IMR-90 (cell line): ENCODE measurements around the gene PGS1. TPM values are rescaled to one million over a fixed set of nuclear protein-coding genes. Genes with fewer than 3 reads are reported as not detected.
A peak's percentile ranks its signal among the peaks of the same experiment; 100 is the strongest.

Experiments used
- ATAC-seq: fragments of 200-7000 bp; cut with Tn5 transposase; 2 replicates; pipeline ENCODE4 v1.9.1; 2020; ENCODE audit warnings: low read depth, mild to moderate bottlenecking, moderate library complexity
- BruUV-seq: library from RNA; stranded (reverse); fragments of 400-500 nt; replicated peaks from 2 replicates; lab custom pipeline; 2021; lab: Mats Ljungman, UMichigan
- CTCF ChIA-PET: fragments of 300-600 bp; formaldehyde crosslinking; extraction: SDS; loops from one replicate; lab custom pipeline; 2021; ENCODE audit warnings: antibody characterized with exemption; lab: Yijun Ruan, JAX
- POLR2A ChIA-PET: fragments of 300-600 bp; sonication (Branson Sonifier 250); formaldehyde crosslinking; loops from one replicate; lab custom pipeline; 2022; ENCODE audit warnings: antibody characterized with exemption; ENCODE audit not compliant: unreplicated experiment; lab: Charles Lee
- DNase-seq: peaks from one replicate; pipeline ENCODE4 v3.0.0; 2013
- H2AFZ ChIP-seq: replicated peaks from 2 replicates; pipeline ENCODE3; 2013; ENCODE audit warnings: low read length, mild to moderate bottlenecking; ENCODE audit not compliant: poor library complexity
- H2AK5ac ChIP-seq: 2 replicates; pipeline ENCODE4 v1.6.1; 2013; ENCODE audit warnings: low read depth, low read length, inconsistent platforms
- H2AK9ac ChIP-seq: replicated peaks from 2 replicates; pipeline ENCODE3; 2013; ENCODE audit warnings: mild to moderate bottlenecking, low read depth, low read length, moderate library complexity; ENCODE audit not compliant: poor library complexity
- H2BK120ac ChIP-seq: 2 replicates; pipeline ENCODE4 v1.6.1; 2013; ENCODE audit warnings: low read depth, low read length, inconsistent platforms
- H2BK15ac ChIP-seq: 3 replicates; pipeline ENCODE4 v1.6.1; 2013; ENCODE audit warnings: low read depth, low read length, inconsistent platforms
- H2BK20ac ChIP-seq: 2 replicates; pipeline ENCODE4 v1.6.1; 2013; ENCODE audit warnings: low read depth, mild to moderate bottlenecking, inconsistent platforms, low read length, moderate library complexity
- H2BK5ac ChIP-seq: 2 replicates; pipeline ENCODE4 v1.6.1; 2013; ENCODE audit warnings: mild to moderate bottlenecking, low read depth, low read length, inconsistent platforms; ENCODE audit not compliant: poor library complexity, severe bottlenecking
- H3K14ac ChIP-seq: replicated peaks from 2 replicates; pipeline ENCODE4 v1.6.1; 2013; ENCODE audit warnings: low read depth, low read length, inconsistent platforms
- H3K18ac ChIP-seq: 2 replicates; pipeline ENCODE4 v1.6.1; 2013; ENCODE audit warnings: low read depth, low read length, control low read depth
- H3K23ac ChIP-seq: 2 replicates; pipeline ENCODE4 v1.6.1; 2013; ENCODE audit warnings: low read depth, low read length, inconsistent platforms
- H3K27ac ChIP-seq: 2 replicates; pipeline ENCODE4 v1.5.1; 2013; ENCODE audit warnings: mild to moderate bottlenecking, control low read depth, low read length; ENCODE audit not compliant: insufficient read depth
- H3K27me3 ChIP-seq: 2 replicates; pipeline ENCODE4 v1.6.1; 2013; ENCODE audit warnings: low read length; ENCODE audit not compliant: control insufficient read depth, insufficient read depth
- H3K36me3 ChIP-seq: 2 replicates; pipeline ENCODE4 v1.6.1; 2013; ENCODE audit warnings: low read length, mixed read lengths; ENCODE audit not compliant: control insufficient read depth, insufficient read depth
- H3K4ac ChIP-seq: 2 replicates; pipeline ENCODE4 v1.6.1; 2013; ENCODE audit warnings: low read depth, low read length, inconsistent platforms
- H3K4me1 ChIP-seq: 2 replicates; pipeline ENCODE4 v1.6.1; 2013; ENCODE audit warnings: low read length, mixed read lengths; ENCODE audit not compliant: control insufficient read depth, insufficient read depth
- H3K4me2 ChIP-seq: 2 replicates; pipeline ENCODE4 v1.6.1; 2013; ENCODE audit warnings: low read depth, mild to moderate bottlenecking, control low read depth, low read length, moderate library complexity
- H3K4me3 ChIP-seq: 2 replicates; pipeline ENCODE4 v1.5.1; 2013; ENCODE audit warnings: low read depth, mild to moderate bottlenecking, control low read depth, low read length, moderate library complexity; ENCODE audit not compliant: insufficient read depth
- H3K56ac ChIP-seq: 2 replicates; pipeline ENCODE4 v1.6.1; 2013; ENCODE audit warnings: low read length, inconsistent platforms; ENCODE audit not compliant: insufficient read depth; ENCODE audit errors: extremely low read depth
- H3K79me1 ChIP-seq, 2 experiments: 2 replicates each; pipeline ENCODE4 v1.6.1; 2013; ENCODE audit warnings: low read length in 2 of 2, inconsistent platforms in 1 of 2, low read depth in 1 of 2
- H3K9ac ChIP-seq: 2 replicates; pipeline ENCODE4 v1.6.1; 2013; ENCODE audit warnings: low read depth, low read length, control low read depth
- H3K9me1 ChIP-seq: 2 replicates; pipeline ENCODE4 v1.6.1; 2013; ENCODE audit warnings: low read length, inconsistent platforms; ENCODE audit not compliant: insufficient read depth
- H3K9me3 ChIP-seq: 2 replicates; pipeline ENCODE4 v1.6.1; 2013; ENCODE audit warnings: low read length; ENCODE audit not compliant: control insufficient read depth, insufficient read depth
- H4K20me1 ChIP-seq: 2 replicates; pipeline ENCODE4 v1.6.1; 2013; ENCODE audit warnings: low read length, inconsistent platforms; ENCODE audit not compliant: insufficient read depth
- H4K5ac ChIP-seq: 2 replicates; pipeline ENCODE4 v1.6.1; 2013; ENCODE audit warnings: mild to moderate bottlenecking, low read depth, low read length, control low read depth
- H4K8ac ChIP-seq, 2 experiments: 2 replicates each; pipeline ENCODE4 v1.6.1; 2013; ENCODE audit warnings: low read depth in 2 of 2, low read length in 2 of 2, control low read depth in 1 of 2, inconsistent platforms in 1 of 2
- H4K91ac ChIP-seq: 2 replicates; pipeline ENCODE4 v1.6.1; 2013; ENCODE audit warnings: low read depth, low read length, inconsistent platforms; ENCODE audit not compliant: insufficient read depth
- MXI1 ChIP-seq: IDR thresholded peaks from 2 replicates; pipeline ENCODE4 v1.6.1; 2012; ENCODE audit warnings: low read depth, mild to moderate bottlenecking, low read length, moderate library complexity, borderline replicate concordance
- POLR2A ChIP-seq: IDR thresholded peaks from 2 replicates; pipeline ENCODE4 v1.6.1; 2012; ENCODE audit warnings: mild to moderate bottlenecking, low read depth, low read length
- RCOR1 ChIP-seq: IDR thresholded peaks from 2 replicates; pipeline ENCODE4 v1.6.1; 2012; ENCODE audit warnings: mild to moderate bottlenecking, low read length, improper control_type of control experiment; ENCODE audit not compliant: insufficient replicate concordance
- RFX5 ChIP-seq: IDR thresholded peaks from 2 replicates; pipeline ENCODE4 v1.8.0; 2012; ENCODE audit warnings: low read depth, mild to moderate bottlenecking, low read length, moderate library complexity
- WGBS, 2 experiments: methylation state at CpG; one replicate each; pipeline versions ENCODE4 v1.1.5 to v1.1.7; 2013; ENCODE audit warnings: missing lambda C conversion rate in 2 of 2; ENCODE audit not compliant: insufficient read length in 1 of 2; ENCODE audit errors: extremely low coverage in 2 of 2; 5-methylcytosine and 5-hydroxymethylcytosine counted together
- dilution Hi-C: fragments of 300-500 bp; cut with HindIII; formaldehyde crosslinking; loops from one replicate; pipeline ENCODE4 v1.14.3; 2018; ENCODE audit warnings: low sequenced_read_pairs; ENCODE audit not compliant: unreplicated experiment
- in situ Hi-C: fragments of 300-500 bp; cut with MboI; formaldehyde crosslinking; loops from 3 replicates; pipeline ENCODE4 v1.14.3; 2019; ENCODE audit warnings: low sequenced_read_pairs, inconsistent platforms, mixed read lengths
- intact Hi-C: fragments of 100-400 bp; cut with micrococcal nuclease; formaldehyde crosslinking; loops from 2 replicates; pipeline ENCODE4 v1.10.0; 2022
- polyA plus RNA-seq, 3 experiments: library from polyadenylated mRNA; depleted of rRNA; stranded (reverse); fragments of >200 nt; gene quantifications; 2 replicates each; pipeline ENCODE4 v1.2.3, GENCODE V29; 2012; ENCODE audit warnings: low replicate concordance in 1 of 3
- total RNA-seq: library from RNA; depleted of rRNA; stranded (reverse); fragments of >200 nt; gene quantifications from 2 replicates; pipeline ENCODE4 v1.2.3, GENCODE V29; 2012
- TF ChIP-seq, protein P1 (sequence below): fragments of 150-350 bp; IDR thresholded peaks from 2 replicates; pipeline ENCODE4 v1.6.1; 2017; ENCODE audit warnings: mild to moderate bottlenecking, antibody characterized with exemption, low read length, low read depth

PGS1 gene
- total and polyA plus RNA-seq, 2 of the 4 experiments (the other 2 are of a cell fraction): 18.5 to 43.2 TPM

DNA sequence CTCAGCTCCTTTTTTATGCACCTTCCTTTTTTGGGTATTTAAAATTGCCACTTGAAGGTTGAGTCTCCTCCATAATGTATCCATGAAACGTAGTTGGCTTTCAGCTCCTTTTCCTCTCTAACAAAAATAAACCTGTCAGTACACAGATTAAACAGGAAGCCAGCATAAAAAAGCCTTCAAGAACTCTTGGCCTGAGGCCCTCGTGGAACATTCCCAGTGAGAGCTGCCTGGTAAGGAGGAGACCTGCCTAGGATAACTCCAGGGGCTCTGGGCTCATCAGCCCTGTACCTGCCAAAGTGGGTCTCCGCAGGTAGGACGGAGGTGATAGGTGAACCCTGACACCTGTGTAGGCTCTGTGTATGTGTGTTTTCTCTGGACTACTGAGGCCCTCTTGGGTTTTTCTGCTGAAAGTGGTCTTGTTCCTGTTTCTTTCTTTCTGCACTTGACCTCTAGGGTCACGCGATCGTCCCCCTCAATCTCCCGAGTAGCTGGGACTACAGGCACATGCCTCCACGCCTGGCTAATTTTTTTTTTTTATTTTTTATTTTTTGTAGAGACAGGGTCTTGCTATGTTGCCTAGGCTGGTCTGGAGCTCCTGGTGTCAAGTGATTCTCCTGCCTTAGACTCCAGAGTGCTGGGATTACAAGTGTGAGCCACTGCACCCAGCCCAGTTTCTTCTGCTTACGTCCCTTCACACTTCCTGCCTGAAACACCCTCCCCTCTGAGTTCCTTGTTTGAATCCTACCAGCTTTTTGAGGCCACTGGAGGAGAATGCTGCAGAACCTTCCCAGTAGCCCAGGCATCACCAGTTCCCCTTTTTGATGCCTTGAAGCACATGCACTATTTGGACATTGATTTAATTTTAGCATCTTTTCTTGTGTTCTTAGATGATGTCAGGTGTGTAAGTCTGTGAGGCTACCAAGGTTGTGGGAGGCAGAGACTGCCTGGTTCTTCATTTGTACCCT is 9.8 kb downstream of the PGS1 start:
- ChIA-PET POLR2A (no interaction called here), CTCF (interaction anchor here (1.5 kb wide), 1 partner anchor 10 kb away, joined by 3 read pairs; no protein-coding TSS in a partner anchor)
- peak overlapping the region; percentile 90 for H2BK15ac ChIP-seq
- H2BK5ac ChIP-seq: peak overlapping the region; percentile 89
- H3K9ac ChIP-seq: peak overlapping the region; percentile 34; the same call in 1 of the 2 replicates
- H3K18ac ChIP-seq: peak overlapping the region; percentile 80
- peak overlapping the region; percentile 96 for H2AK5ac ChIP-seq
- intact Hi-C loops: no loop called here
- H2AFZ ChIP-seq: no peak overlapping the region
- H4K91ac ChIP-seq: peak overlapping the region; percentile 83
- TF ChIP-seq POLR2A: peak; percentile 50; the same call in 1 of the 2 replicates
- TF ChIP-seq RFX5: no peak
- TF ChIP-seq RCOR1: no peak
- TF ChIP-seq, protein P1, sequence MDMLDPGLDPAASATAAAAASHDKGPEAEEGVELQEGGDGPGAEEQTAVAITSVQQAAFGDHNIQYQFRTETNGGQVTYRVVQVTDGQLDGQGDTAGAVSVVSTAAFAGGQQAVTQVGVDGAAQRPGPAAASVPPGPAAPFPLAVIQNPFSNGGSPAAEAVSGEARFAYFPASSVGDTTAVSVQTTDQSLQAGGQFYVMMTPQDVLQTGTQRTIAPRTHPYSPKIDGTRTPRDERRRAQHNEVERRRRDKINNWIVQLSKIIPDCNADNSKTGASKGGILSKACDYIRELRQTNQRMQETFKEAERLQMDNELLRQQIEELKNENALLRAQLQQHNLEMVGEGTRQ: no peak
- no peak for TF ChIP-seq MXI1
- H3K4me2 ChIP-seq: peak overlapping the region; percentile 48
- peaks cover 3% of the 10 kb centered on the region; the same call in 1 of the 2 replicates for H3K36me3 ChIP-seq
- peaks cover 47% of the 10 kb centered on the region for H3K9me1 ChIP-seq
- peak overlapping the region; percentile 85 for H4K5ac ChIP-seq
- peak overlapping the region; percentile 92 for H3K27ac ChIP-seq
- peak overlapping the region; percentile 23 to 63 for H4K8ac ChIP-seq
- H3K56ac ChIP-seq: peak overlapping the region; percentile 33
- BruUV-seq: no TSS peak
- ATAC-seq (peak; percentile 12), DNase-seq (peak; percentile 89)
- H4K20me1 ChIP-seq: peaks cover 39% of the 10 kb centered on the region
- H3K23ac ChIP-seq: peak overlapping the region; percentile 85
- in situ Hi-C loops: no loop called here
- no peak overlapping the region for H3K4me3 ChIP-seq
- peaks cover 50% of the 10 kb centered on the region for H3K4me1 ChIP-seq
- H2BK20ac ChIP-seq: peak overlapping the region; percentile 94
- 46% methylated on average over 4 of the region's 10 CpGs; no CpG with 5 or more reads in 1 of the 2 experiments for WGBS, 2 experiments
- no peaks in the 10 kb centered on the region for H3K9me3 ChIP-seq
- peak overlapping the region; percentile 92 for H3K4ac ChIP-seq
- peaks cover 16 to 82% of the 10 kb centered on the region in 2 experiments for H3K79me1 ChIP-seq
- H2BK120ac ChIP-seq: peak overlapping the region; percentile 92
- H2AK9ac ChIP-seq: no peak overlapping the region
- dilution Hi-C loops: no loop called here
- H3K27me3 ChIP-seq: no peaks in the 10 kb centered on the region
- H3K14ac ChIP-seq: peak overlapping the region; percentile 77
